Activated T-cell treated with anti-CD3 and anti-CD28 coated beads for 1 hour (primary cell): ENCODE results near the gene MRPL24.
"Not testable (repeated sequence)": the region's sequence is repeated elsewhere in the genome, so short reads cannot be mapped to it uniquely, and the experiment has no call there.

Experiments
- DNase-seq: peaks from one replicate; pipeline ENCODE4 v3.0.0-alpha.2; 2020; ENCODE audit warnings: low read depth

The MRPL24 gene

DNA sequence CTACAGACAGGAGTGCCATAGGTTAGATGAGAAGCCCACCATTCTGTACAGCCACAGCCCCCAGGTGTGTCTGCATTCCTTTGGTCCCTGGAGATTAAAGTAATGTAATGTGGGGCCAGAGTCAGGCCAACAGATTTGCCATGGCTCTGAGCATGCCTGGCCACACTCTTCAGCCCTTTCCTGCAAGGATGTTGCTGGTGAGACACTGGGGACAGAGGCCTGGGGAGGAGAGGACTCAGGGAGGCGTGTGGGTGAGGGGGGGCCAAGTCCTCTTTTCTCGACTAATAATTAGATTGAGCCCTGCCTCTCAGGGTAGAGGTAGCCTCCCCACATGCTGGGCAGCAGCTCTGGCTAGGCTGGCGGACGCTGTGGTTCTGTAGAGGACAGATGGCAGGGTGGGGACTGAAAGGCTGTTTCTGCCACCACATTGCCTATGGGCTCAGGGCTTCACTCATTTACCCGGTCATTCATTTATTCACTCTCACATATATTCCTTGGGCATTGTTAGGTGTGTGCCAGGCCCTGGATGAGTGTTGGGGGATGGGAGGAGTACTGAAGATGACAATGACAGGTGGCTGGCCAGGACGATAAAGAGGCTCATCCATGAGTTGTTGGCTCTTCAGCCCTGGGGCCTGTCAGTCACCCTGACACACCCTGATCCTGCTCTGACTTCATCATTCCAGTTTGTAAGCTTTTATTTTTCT is 19.4 kb upstream of the MRPL24 start:
- no peak for DNase-seq

DNA sequence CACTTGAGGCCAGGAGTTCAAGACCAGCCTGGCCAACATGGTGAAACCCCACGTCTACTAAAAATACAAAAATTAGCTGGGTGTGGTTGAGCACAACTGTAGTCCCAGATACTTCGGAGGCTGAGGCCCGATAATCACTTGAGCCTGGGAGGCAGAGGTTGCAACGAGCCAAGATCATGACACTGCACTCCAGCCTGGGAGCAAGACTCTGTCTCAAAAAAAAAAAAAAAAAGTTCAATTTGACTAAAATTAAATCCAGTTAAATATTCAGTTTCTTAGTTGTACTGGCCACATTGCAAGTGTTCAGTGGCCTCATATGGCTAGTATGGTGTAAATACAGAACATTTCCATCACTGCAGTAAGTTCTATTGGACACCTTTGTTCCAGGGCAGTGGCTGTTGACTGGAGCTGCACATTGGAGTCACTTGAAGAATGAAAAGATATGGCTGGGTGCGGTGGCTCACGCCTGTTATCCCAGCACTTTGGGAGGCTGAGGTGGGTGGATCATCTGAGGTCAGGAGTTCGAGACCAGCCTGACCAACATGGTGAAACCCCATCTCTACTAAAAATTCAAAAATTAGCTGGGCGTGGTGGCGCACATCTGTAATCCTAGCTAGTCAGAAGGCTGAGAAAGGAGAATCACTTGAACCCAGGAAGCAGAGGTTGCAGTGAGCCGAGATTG is 16.8 kb upstream of the MRPL24 start:
- not testable (repeated sequence) for DNase-seq

DNA sequence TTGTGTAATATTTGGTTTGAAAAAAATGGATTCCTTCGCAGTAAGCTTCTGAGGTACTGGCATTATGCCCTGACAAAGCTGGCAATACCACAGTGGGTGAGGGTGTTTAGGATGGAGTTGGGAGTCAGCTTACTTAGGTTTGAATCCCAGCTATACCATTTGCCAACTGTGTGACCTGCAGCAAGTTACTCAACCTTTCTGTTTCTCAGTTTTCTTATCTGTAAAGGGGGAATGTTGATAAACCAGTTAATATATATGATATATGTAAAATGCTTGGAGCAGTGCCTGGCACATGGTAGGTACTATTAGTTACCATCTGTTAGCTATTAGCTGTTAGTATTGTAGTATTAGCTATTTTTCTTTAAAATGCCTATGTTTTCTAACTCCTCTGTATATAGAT is 15.5 kb upstream of the MRPL24 start:
- DNase-seq: no peak

DNA sequence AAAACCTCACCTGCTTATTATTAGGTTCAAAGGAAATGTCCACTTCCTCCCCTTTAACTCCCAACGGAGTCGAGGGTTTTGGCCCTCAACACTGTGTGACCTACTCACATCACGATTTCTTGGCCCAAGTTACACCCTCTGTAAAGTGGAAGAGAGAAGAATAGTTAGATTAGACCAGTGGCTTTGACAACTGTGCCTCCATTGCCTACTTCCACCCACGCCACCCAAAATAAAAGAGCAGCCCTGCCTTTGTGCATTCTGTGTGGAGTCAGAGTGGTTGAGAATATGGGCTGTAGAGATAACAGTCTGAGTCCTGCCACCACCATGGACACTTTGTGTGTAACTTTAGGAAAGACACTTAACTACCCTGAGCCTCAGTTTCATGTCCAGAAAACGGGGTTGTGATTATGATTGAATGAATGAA is 14.7 kb upstream of the MRPL24 start:
- DNase-seq: no peak

DNA sequence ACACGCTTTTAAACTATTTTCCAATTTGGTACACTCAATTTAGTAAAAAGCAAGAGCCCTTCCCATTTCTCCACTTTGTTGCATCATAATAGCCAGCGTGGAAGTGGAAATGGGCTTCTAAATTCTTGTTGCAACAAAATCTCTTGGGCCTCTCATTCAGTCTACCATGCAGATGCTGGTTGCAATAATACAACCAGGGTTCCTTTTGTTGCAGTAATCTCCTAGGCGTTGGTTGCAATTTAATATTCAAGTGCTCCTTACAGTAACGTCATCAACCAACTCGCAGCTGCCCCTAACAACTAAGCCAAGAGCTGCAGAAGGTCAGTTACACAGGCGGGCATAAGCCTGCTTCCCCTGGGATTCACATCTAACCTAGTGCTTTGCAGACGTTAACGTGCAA is 13.3 kb upstream of the MRPL24 start:
- DNase-seq: no peak

DNA sequence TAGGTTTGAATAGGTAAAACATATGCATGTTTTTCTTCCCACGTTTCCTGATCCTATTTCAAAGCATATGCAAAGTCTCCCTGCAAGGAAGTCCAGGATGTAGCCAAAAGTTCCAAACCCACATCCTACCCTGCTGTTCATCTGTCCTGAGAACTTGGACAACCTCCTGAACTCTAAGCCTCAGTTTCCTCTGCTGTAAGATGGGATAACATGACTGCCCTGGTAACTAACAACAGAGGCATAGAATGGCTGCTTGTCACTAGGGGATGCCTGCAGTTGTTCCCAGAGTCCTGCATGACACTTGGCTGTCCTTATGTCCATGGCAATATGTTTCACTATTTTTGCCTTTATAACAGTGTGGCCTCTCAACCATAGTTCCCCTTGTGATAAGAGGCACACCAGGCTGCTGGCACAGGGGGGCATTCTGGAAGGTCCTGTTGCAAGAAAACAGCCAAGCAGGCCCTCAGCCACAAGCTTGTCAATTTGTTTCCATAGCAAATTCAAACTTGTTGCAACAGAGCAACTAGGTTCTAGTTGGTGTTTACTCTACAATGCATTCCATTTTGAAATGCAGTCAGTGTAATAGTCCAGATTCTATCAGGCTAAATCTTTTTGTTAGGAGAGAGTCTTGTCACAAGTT is 12.1 kb upstream of the MRPL24 start:
- DNase-seq: no peak

DNA sequence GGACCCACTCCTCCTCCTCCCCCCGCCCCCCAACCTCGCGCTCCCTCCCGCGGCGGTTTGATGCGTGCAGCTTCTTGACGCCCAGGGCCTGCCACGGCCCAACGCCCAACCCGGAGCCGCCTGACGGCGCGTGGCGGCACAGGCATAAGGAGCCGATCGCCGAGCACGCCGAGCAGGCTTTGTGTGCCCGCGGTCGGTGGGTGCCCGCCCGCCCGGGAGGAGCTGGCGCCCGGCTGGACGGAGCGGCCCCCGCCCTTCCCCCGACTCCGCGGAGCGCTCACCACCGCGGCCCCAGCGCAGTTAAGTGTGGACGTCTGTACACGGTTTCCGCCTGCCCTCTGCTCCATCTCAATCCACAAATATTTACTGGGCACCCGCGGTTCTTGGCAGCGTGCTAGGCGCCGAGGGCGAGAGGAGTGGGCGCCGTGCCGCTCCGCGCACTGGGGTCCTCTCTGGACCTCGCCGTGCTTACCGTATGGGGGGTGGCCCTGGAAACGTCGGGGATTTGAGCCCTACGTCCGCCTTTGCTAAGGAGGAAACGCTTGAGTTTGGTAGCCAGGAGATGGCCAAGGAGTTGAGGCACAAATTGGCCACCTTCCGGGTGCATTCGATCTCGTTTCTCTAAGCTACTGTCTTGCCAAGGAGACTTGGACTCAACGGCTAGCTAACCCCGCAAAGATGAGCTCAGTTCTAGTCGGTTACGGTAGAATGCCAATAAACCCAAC is 11.0 kb upstream of the MRPL24 start:
- DNase-seq: peak; percentile 96

DNA sequence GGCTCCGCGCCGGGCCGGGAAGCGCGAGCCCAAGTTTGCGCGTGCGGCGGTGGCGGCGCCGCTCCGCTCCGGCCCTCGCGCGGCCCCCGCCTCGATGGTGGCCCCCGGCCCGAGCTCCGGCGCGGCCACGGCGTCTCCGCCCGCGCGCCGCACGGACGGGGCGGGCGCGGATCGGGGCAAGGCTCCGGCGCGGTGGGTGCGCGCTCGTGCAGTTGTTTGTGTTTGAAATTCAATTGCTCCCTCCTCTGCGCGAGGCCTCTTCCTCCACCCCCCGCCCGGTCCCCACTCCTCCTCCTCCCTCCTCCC is 10.5 kb upstream of the MRPL24 start, which contains the start of gene HDGF:
TSS of gene HDGF (minus strand) at position 225 of the 306 bp plus-strand sequence. CDS start 246 bp downstream, outside the sequence.
- no peak for DNase-seq

DNA sequence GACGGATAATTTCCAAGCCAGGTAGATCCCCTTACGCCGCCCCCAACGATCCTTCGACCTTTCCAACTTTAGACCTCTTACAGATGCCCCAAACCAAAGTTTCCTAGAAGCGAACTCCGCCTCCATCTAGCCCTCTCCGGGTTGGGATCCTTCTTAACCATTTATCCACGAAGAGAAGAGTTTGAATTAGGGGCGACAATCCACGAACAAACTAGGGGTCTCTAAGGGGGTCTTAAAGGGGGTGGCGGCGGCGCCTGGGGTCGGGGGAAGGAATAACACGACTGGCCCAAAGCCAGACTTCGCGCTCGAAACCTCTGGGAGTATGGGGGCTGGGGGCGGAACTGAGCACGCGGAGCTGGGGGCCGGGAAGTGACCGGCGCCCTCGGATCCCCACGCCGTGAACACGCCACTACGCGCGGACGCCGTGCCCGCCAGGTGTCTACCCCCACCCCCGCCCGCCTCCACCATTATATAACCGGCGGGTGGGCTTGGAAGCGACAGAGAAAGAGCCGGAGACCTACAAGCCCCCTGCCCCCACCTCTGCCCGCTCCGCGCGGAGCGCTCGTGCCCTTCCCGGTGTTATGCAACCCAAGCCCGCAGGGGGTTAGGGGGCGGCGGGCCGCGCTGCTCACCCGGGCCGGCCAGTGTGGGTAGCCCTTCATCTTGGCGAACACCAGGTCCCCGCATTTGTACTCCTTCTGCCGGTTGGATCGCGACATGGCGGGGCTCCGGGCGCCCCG is 10.0 kb upstream of the MRPL24 start:
- peak; percentile 27 for DNase-seq

DNA sequence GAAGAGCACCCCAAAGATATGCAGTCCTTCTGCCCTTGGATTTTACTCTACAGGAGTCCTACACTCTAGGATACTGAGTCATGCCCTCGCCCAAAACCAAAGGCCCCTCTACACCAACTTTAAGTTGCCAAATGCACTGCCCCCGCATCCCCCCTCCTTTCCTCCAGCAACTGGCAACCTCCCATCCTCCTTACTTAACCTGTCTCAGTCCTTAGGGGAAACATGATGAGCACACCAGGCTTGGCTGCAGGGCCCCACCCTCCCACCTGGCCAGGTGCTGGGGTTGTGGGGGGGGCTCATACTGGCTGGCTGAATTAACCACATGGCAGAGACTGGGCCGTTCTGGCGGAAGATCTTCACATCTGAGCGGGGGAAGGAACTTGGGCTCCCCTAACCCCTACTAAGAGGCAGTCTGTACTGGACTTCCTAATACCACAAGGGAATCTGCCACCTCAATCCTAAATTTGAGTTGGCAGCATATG is 9.3 kb upstream of the MRPL24 start:
- DNase-seq: no peak

DNA sequence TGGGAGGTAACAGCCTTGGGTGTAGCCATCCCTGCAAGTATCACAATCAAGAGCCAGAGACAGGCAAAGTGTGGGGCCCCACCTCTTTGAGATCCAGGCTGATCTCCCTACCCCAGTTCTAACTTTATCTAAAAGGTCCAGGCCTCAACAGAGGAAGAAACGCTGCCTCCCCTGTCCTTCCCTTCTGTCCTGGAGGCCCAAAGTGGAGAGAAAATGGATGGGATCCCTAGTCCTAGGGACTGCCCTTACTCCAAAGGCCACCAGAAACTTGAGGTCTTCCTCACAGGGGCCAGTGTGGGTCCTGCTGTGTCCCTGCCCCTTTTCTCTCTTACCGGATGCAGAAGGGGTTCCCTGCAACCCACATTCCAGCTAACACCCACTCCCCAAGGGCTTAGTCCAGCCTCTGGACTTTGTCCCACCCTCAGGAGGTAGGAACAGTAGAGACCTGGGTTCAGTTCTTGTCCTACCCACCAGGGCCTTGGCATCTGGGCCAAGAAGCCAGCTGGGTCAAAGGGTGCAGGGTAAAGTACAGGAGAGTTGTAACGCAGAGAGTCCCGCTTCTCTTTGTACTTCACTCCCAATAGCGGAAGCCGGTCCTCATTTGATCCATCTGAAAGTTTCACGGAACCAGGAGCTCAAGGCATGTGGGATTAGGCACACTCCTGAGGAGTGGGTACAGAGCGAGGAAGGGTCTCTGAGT is 8.7 kb upstream of the MRPL24 start:
- DNase-seq: no peak

DNA sequence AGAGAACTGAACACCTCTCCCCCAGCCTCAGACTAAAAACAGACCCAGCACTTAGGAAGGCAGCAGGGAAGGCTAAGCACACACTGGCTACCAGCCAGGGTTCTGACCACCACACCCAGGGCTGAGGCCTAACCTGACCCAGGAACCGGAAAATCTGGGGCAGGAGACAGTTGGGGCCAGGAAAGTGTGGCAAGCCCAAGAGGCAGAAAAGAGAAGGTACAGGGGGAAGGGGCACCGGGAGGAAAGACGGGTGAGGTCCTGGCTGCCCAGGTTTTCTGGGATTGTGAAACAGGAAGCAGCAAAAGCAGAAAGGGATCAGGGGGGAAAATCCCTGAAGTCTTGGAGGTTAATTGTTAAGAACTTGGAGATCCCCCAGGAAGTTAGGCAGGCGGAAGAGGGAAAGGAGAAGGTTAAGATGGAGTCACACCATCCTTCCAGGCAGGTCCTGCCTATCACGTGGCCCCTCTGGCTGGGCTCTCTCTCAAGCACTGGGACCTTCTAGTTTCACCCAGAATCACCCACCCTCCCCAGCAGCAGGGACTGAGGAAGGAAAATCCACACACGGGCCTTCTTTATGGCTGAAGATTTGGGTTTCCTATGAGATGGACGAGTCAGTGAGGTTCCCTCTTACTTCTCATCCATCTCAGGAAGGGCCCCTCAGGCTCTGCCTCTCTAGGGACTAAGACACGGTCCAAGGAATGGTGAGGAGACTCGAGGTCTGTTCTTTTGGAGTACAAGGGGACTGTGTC is 8.0 kb upstream of the MRPL24 start:
- no peak for DNase-seq

DNA sequence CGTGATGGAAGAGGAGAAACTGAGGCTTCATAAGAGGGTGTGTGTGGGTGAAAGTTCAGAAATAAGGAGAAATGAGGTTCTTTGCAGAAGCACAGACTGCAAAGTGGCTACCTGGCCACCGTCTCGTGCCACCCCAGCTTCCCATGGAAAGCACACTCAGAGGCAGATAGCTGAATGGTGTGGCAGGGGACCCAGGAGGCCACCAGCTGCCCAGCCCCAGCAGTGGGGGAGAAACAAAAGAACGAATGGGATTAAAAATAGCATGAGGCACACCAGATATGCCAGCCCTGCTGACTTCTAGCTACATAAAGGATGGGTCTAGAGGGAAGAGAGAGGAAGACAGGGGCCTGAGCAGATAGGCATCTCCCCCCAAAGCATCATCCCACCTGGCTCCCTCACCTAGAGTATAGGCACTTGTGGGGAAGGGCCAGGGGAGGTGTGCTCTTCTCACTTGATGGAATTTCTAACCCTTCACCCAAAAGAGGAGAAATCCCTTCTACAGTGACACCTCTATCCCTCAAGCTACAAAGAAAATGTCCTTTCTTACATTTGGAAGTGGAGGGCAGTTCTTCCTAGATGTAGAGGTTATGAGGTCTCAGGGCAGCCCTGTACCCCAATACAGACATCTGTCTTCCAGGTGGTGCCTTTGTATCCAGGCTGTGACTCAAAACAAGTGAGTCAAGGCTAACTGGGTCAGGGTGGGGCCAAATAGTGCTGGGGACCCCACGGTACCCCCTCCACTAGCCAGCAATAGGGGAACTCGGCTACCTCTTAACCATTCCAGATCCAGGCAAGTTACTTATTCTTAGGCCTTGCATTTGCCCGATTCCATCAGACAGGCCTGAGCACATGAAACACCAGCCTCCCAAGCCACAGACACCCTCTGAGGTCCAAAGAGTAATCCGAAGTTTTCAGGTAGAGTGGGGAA is 7.1 kb upstream of the MRPL24 start:
- DNase-seq: no peak

DNA sequence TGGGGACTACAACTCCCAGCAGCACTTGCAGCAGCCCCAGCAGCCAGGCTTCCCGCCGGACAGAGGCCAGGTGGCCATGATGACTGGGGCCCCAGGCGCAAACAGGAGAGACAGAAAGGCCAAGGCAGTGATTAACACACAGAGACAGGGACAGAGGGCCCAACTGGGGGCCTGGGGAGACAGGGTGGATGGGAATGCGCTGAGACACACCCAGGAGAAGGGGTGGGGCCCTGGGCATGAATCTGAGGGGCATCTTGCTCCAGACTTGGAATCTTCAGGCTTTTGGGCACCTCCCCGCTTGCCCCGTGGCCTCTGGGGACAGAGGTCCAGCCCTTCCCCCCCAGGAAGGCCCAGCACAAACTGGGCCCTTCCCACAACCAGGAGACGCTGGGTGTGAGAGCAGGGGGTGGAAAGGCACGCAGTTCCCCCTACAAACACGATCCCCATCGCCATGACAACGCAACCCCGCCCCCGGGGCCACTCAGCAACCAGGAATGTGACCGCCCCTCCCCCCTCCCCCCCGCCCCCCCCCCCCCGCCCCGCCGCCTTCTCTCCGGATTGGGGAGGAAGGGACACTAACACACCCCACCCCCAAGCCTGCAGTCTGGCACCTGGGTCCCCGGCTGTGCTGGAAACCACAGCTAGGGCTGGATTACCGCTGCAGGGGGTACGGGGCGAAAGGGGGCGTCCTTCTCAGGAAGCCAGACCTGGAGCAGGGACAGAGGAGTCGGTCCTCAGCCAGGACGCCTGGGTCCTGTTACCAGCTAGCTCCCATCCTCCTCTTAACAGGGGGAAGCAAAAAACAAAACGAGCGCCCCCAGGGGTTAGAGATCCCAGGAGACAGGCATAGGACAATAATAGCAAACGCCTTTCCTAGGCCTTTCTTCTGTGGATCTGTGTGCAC is 6.1 kb upstream of the MRPL24 start:
- peak; percentile 36 for DNase-seq

DNA sequence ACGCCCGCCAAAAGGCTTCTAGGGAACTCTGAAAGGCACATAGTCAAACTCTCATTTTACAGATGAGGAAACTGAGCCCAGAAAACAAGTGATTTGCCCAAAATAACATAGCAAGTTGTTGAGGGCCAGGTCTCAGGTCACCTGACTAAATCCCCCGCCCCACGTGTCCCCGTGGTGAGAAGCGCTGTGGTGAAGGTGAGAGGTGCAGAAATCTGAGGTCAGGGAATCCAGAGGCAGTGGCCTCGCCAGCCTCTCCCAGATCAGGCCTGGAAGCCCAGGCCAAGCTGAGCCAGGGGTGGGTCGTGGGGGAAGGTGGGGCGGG is 5.5 kb upstream of the MRPL24 start:
- DNase-seq: no peak

DNA sequence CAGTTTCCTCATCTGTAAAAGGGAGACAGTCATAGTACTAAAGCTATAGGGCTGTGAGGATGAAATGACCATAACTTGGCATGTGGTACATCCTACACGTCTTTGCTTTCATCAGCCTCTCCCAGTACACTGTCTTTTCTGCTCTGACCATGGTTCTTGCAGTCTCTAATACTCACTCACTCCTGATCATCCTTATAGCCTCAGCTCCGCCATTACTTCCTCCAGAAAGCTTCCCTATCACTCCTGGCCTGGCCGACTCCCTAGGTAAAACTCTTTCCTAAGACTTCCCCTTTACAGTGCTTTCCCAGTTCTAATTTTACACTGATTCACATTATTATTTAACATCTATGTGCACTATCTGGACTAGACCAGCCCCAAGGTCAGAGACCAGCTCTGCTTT is 5.0 kb upstream of the MRPL24 start:
- no peak for DNase-seq

DNA sequence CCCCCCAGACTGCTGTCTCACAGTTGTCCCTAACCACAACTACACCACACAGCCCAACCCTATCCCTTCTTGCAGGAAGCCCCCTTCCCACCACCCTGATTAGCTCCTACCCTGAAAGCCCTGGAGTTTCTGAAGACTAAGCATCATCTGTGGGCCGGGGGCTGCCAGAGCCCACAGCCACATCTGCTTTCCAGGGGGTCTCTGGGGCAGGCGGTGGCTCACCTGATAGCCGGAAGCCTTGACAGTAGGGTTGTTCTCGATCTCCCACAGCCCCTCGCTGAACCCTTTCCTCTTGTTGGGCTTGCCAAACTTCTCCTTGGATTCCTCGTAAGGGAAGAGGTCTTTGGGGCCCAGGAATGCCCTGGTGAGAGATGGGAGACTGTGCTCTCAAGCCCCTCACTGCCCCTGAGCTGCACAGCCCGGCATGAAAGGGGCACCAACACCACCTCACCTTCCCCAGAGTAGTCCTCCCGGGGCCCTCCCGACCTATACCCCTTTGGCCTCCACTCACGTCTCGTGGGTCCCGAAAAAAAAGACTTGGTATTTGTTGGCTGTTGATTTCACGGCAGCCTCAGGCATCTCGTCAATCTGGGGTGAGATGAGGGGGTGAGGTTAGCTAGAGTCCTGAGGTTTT is 4.0 kb upstream of the MRPL24 start:
- DNase-seq: no peak

DNA sequence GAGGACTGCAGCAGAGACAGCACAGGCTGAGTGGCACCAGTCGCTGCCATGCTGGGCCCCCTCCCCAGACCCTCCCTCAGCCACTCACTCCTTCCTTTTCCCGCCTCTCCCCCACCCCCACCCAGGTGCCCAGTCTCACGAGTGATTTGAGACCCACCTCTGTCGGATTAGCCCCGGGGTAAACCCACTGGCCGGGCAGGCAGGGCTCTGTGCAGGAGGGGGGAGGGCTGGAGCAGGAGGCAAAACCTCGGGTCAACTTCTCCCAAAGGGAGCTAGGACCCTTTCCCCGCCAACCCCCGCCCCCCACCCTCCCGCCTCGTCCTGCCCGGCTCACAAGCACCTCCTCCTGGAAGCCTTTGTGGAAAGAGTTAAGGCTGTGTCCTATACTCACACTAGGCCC is 3.5 kb upstream of the MRPL24 start:
- no peak for DNase-seq
